ENCODE measurements around the gene MYO18A.

The MYO18A gene

GRCh38 chr17:29215717-29216116 lies 35.5 kb upstream of the MYO18A start:
- H3K4me3 ChIP-seq (ENCODE audit: low read depth, low read length), result no peak overlapping the region
- DNase-seq (ENCODE audit: low read depth), result no peak
- TF ChIP-seq CTCF (IDR thresholded peaks at IDR 0.05; ENCODE audit: control insufficient read depth, extremely low read depth, insufficient read depth), result no peak

- no peak overlapping the region for H3K4me3 ChIP-seq (ENCODE audit: low read depth, low read length)
- TF ChIP-seq CTCF (IDR thresholded peaks at IDR 0.05; ENCODE audit: control insufficient read depth, extremely low read depth, insufficient read depth), result no peak
- no peak for DNase-seq (ENCODE audit: low read depth)
These were observed 35.0 kb upstream of the MYO18A start for GRCh38 chr17:29215174-29215573.

- H3K4me3 ChIP-seq (ENCODE audit: low read depth, low read length), result no peak overlapping the region
- TF ChIP-seq CTCF (IDR thresholded peaks at IDR 0.05; ENCODE audit: control insufficient read depth, extremely low read depth, insufficient read depth), result no peak
- DNase-seq (ENCODE audit: low read depth), result no peak
These were observed 34.3 kb upstream of the MYO18A start for GRCh38 chr17:29214215-29215146.

GRCh38 chr17:29212681-29213121 lies 32.5 kb upstream of the MYO18A start:
- no peak for DNase-seq (ENCODE audit: low read depth)
- no peak overlapping the region for H3K4me3 ChIP-seq (ENCODE audit: low read depth, low read length)
- no peak for TF ChIP-seq CTCF (IDR thresholded peaks at IDR 0.05; ENCODE audit: control insufficient read depth, extremely low read depth, insufficient read depth)

GRCh38 chr17:29212094-29212631 lies 32.0 kb upstream of the MYO18A start:
- no peak overlapping the region for H3K4me3 ChIP-seq (ENCODE audit: low read depth, low read length)
- DNase-seq (ENCODE audit: low read depth), result no peak
- no peak for TF ChIP-seq CTCF (IDR thresholded peaks at IDR 0.05; ENCODE audit: control insufficient read depth, extremely low read depth, insufficient read depth)

GRCh38 chr17:29210879-29211278 lies 30.7 kb upstream of the MYO18A start:
- TF ChIP-seq CTCF (IDR thresholded peaks at IDR 0.05; ENCODE audit: control insufficient read depth, extremely low read depth, insufficient read depth), result no peak
- H3K4me3 ChIP-seq (ENCODE audit: low read depth, low read length), result no peak overlapping the region
- DNase-seq (ENCODE audit: low read depth), result no peak

Measured in LNCaP clone FGC (cell line).